Peyer's patch (tissue), 4 donors: ENCODE data around the gene PTX3. TPM values are rescaled to one million over a fixed set of nuclear protein-coding genes. Genes with fewer than 3 reads are reported as not detected.
A peak's percentile ranks its signal among the peaks of the same experiment; 100 is the strongest.

Experiments used
- DNase-seq, 3 donors: peaks; one replicate each; pipeline ENCODE4 v3.0.0-alpha.2; 2017 to 2019
- H3K27ac ChIP-seq, 4 donors: fragments of 200-600 bp; sonication (generic); one replicate each; pipeline ENCODE4 v1.5.1; 2016 to 2019
- H3K27me3 ChIP-seq, 2 donors: fragments of 200-600 bp; sonication (generic); one replicate each; pipeline ENCODE4 v1.5.1; 2019
- H3K36me3 ChIP-seq, 3 donors: fragments of 200-600 bp; sonication (generic); one replicate each; pipeline ENCODE4 v1.5.1; 2016 to 2019
- H3K4me1 ChIP-seq, 4 donors: fragments of 200-600 bp; sonication (generic); one replicate each; pipeline ENCODE4 v1.5.1; 2016 to 2019
- H3K4me3 ChIP-seq, 4 donors: fragments of 200-600 bp; sonication (generic); 1 replicate in 3 of 4; 2 replicates in 1 of 4; pipeline ENCODE4 v1.5.1; 2016 to 2019; ENCODE audit warnings: mild to moderate bottlenecking in 1 of 4
- H3K9me3 ChIP-seq, 4 donors: fragments of 200-600 bp; sonication (generic); one replicate each; pipeline ENCODE4 v1.5.1; 2016 to 2019; ENCODE audit warnings: mild to moderate bottlenecking in 1 of 4
- POLR2A ChIP-seq, 2 donors: fragments of 450-650 bp; IDR thresholded peaks; one replicate each; pipeline ENCODE4 v1.5.1; 2017; ENCODE audit warnings: antibody characterized with exemption in 2 of 2, mild to moderate bottlenecking in 2 of 2, moderate library complexity in 2 of 2
- total RNA-seq, 4 donors: library from RNA; depleted of rRNA; stranded (reverse); fragments of >200 nt; gene quantifications; one replicate each; pipeline ENCODE4 v1.1.0, GENCODE V29; 2016
- TF ChIP-seq, protein P1 (sequence below), 6 experiments: fragments of 450-650 bp in 4 of 6; fragments of 200-600 bp in 2 of 6; sonication (generic) in 1 of 6; IDR thresholded peaks; one replicate each; pipeline ENCODE4 v1.5.1; 2017 to 2019; ENCODE audit warnings: antibody characterized with exemption in 6 of 6, mild to moderate bottlenecking in 3 of 6, moderate library complexity in 1 of 6

Gene PTX3
- total RNA-seq, 4 donors from 2014 or later = 0.94 TPM; not detected in 3

DNA sequence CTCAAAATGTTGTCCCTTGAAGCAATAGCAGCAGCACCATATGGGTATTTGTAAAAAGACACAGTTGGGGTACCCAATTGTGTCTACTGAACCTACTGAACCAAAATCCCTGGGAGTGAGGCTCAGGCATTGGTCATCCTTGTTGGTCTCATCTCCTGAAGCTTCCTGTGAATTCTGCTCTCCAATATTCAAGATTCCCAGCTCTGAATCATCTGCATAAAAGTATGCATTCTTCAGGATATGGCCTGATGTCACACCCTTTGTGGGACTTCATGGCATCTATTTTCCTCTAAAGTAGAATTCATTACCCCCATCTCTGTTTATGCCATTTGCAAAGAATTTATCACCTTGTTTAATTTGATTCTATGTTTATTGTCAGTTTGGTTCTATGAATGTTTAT is 13.3 kb upstream of the PTX3 start:
- TF ChIP-seq, protein P1, sequence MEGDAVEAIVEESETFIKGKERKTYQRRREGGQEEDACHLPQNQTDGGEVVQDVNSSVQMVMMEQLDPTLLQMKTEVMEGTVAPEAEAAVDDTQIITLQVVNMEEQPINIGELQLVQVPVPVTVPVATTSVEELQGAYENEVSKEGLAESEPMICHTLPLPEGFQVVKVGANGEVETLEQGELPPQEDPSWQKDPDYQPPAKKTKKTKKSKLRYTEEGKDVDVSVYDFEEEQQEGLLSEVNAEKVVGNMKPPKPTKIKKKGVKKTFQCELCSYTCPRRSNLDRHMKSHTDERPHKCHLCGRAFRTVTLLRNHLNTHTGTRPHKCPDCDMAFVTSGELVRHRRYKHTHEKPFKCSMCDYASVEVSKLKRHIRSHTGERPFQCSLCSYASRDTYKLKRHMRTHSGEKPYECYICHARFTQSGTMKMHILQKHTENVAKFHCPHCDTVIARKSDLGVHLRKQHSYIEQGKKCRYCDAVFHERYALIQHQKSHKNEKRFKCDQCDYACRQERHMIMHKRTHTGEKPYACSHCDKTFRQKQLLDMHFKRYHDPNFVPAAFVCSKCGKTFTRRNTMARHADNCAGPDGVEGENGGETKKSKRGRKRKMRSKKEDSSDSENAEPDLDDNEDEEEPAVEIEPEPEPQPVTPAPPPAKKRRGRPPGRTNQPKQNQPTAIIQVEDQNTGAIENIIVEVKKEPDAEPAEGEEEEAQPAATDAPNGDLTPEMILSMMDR (IDR thresholded peaks at IDR 0.05) = no peak
- no peak for TF ChIP-seq POLR2A (IDR thresholded peaks at IDR 0.05)
- no peaks in the 10 kb centered on the region for H3K36me3 ChIP-seq

DNA sequence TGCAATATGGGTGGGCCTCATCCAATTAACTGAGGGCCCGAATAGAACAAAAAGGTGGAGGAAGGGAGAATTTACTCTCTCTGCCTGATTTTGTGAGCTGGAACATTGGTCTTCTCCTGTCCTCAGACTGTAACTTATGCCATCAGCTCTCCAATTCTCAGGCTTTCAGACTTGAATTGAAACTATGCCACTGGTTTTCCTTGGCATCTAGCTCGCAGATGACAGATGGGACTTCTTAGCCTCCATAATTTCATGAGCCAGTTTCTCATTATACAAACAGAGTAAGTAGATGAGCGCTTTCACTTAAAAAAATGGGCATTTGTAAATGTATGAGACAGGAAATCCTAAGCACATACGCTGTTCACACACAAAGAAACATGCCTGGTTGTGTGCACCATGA is 8.7 kb upstream of the PTX3 start:
- H3K4me1 ChIP-seq = no peaks in the 10 kb centered on the region
- DNase-seq = no peak
- H3K27me3 ChIP-seq = no peaks in the 10 kb centered on the region
- H3K9me3 ChIP-seq = no peaks in the 10 kb centered on the region
- H3K4me3 ChIP-seq = no peak overlapping the region
- TF ChIP-seq, protein P1 (IDR thresholded peaks at IDR 0.05) = no peak
- no peak for TF ChIP-seq POLR2A (IDR thresholded peaks at IDR 0.05)
- H3K36me3 ChIP-seq = no peaks in the 10 kb centered on the region
- no peak overlapping the region for H3K27ac ChIP-seq

More for the DNA sequence above, 13.3 kb upstream of the PTX3 start:
- H3K27ac ChIP-seq = no peak overlapping the region
- H3K27me3 ChIP-seq = no peaks in the 10 kb centered on the region
- DNase-seq = no peak
- H3K9me3 ChIP-seq = no peaks in the 10 kb centered on the region
- H3K4me3 ChIP-seq = no peak overlapping the region
- H3K4me1 ChIP-seq = no peaks in the 10 kb centered on the region

DNA sequence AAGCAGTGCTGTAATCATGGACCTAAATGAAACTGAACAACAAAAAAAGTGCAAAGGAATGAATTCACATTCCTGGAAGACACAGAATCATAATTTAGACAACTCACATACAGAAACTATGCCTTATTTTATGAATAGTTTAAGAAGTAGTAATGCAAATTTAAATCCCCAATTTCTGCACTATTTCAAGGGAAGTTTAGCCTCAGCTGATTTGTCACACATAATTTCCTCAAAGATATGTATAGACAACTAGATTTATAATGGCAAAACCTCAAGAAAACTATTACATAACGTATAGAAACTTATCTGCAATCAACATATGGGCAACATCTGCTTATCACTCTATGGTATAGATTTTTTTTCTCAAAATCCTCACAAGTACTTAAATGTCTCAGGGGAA is 7.8 kb upstream of the PTX3 start:
- Histone ChIP-seq H3K4me1 (no peaks in the 10 kb centered on the region), H3K36me3 (no peaks in the 10 kb centered on the region), H3K27ac (no peak overlapping the region), H3K4me3 (no peak overlapping the region), H3K9me3 (no peaks in the 10 kb centered on the region), H3K27me3 (no peaks in the 10 kb centered on the region)
- no peak for TF ChIP-seq POLR2A (IDR thresholded peaks at IDR 0.05)
- TF ChIP-seq, protein P1 (IDR thresholded peaks at IDR 0.05) = no peak
- DNase-seq = no peak

DNA sequence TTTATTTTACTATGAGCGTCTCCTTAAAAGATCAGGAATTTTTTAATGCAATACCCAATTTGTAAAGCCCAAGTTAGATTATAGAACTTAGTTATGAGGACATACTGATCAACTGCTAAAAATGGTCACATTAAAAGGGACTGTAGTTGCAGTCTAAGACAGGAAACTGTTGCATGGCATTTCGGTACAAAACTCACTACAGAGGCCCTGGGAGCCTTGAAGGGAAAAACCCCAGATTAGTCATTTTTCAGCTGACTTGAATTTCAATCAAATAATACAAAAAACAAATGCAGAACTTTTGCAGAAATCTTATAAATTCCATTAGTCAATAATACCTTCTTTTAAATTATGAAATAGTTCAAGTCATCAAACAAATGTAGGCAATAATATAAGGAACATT is 6.9 kb upstream of the PTX3 start:
- H3K4me1 ChIP-seq = no peaks in the 10 kb centered on the region
- no peak overlapping the region for H3K27ac ChIP-seq
- no peak overlapping the region for H3K4me3 ChIP-seq
- no peaks in the 10 kb centered on the region for H3K9me3 ChIP-seq
- DNase-seq = no peak
- H3K36me3 ChIP-seq = no peaks in the 10 kb centered on the region
- H3K27me3 ChIP-seq = no peaks in the 10 kb centered on the region
- no peak for TF ChIP-seq POLR2A (IDR thresholded peaks at IDR 0.05)

DNA sequence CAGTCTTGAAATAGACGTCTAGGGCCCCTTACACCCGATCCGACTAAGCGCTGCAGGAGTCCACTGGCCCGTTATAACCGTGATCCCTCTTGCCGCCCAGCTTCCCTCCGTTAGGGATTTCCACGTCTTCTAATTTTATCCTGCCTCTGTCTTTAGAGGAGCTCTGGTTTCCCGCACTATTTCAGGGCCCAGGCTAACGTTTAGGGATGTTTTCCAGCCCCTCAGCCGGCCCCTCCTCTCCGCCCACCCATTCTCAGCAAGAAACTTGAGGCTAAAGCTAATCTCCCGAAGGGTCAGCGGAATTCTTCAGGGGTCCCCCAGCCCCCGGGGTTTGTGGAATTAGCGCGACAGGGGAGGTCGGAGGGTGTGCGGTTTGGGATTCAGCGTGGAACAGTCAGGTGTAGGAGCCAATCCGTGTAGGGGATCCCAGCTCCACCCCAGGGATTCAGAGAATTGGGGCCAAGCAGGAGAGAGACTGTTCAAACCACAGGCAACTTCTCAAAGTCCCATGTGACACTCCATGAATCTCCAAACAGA is 1.6 kb downstream of the PTX3 start:
- no peaks in the 10 kb centered on the region for H3K9me3 ChIP-seq
- no peaks in the 10 kb centered on the region for H3K36me3 ChIP-seq
- no peak for TF ChIP-seq POLR2A (IDR thresholded peaks at IDR 0.05)
- TF ChIP-seq, protein P1 (IDR thresholded peaks at IDR 0.05) = no peak
- no peaks in the 10 kb centered on the region for H3K27me3 ChIP-seq
- H3K4me1 ChIP-seq = peaks cover 0 to 7% (median 0%) of the 10 kb centered on the region in 4 donors
- no peak for DNase-seq
- H3K27ac ChIP-seq = peak overlapping the region in 1 of 4 donors; percentile 19
- H3K4me3 ChIP-seq = peak overlapping the region in 3 of 4 donors; percentile 16 to 58 (median 44)

DNA sequence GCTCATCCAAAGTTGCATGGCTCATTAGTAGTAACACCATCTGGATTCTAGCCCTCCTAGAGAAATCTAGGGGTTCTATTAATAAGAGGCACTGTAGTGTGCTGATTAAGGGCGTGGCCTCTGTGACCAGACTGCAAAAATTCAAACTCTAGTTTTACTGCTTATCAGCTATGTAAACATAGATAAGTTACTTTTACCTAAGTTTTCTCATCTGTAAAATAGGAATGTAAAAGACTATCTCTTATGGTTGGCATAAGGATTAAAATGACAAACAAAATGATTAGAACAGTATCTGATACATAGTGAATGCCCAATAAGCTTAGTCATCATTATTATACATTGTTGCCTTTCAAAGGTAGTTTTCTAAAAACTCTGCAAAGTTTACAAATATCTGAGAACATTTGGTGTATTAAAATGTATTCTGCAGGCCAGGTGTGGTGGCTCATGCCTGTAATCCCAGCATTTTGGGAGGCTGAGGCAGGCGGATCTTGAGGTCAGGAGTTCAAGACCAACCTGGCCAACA is 4.5 kb downstream of the PTX3 start:
- no peak overlapping the region for H3K27ac ChIP-seq
- no peaks in the 10 kb centered on the region for H3K27me3 ChIP-seq
- TF ChIP-seq, protein P1 (IDR thresholded peaks at IDR 0.05) = no peak
- TF ChIP-seq POLR2A (IDR thresholded peaks at IDR 0.05) = no peak
- no peaks in the 10 kb centered on the region for H3K36me3 ChIP-seq
- no peak for DNase-seq
- H3K4me3 ChIP-seq = no peak overlapping the region
- H3K4me1 ChIP-seq = peaks cover 0 to 7% (median 0%) of the 10 kb centered on the region in 4 donors
- no peaks in the 10 kb centered on the region for H3K9me3 ChIP-seq
